AG20443 (cell line): ENCODE measurements around the gene IKZF2.
"Not testable (repeated sequence)": the region's sequence is repeated elsewhere in the genome, so short reads cannot be mapped to it uniquely, and the experiment has no call there.

Experiments
- DNase-seq: peaks from one replicate; pipeline ENCODE4 v3.0.0; 2012; ENCODE audit warnings: low spot score, mixed read lengths

Gene IKZF2

DNA sequence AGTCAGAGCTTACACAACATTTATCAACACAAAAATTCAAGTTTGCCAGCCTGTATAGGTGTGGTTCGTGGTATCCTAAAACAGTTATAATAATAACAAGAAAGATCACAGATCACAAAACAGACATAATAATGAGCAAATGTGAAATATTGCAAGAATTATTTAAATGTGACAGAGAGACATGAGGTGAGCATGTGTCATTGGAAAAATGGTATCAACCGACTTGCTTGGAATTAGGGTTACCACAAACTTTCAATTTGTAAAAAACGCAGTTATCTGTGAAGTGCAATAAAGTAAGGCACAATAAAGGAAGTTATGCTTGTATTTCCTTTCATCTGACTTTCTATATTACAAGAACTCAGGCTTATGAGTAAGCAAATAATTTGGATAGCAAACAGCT, 116.8 kb downstream of the IKZF2 start:
- no peak for DNase-seq

DNA sequence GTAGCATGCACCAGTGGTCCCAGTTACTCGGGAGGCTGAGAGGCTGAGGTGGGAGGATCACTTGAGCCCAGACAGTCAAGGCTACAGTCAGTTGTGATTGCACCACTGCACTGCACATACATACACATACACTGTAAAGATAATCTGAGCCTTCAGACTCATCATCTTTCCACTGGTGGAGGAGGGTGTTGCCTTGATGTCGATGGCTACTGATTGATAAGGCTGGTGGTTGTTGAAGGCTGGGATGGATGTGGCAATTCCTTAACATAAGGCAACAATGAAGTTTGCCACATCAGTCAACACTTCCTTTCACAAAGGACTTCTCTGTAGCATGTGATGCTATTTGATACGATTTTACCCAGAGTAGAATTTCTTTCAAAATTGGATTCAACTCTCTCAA, 118.8 kb downstream of the IKZF2 start:
- DNase-seq: no peak

DNA sequence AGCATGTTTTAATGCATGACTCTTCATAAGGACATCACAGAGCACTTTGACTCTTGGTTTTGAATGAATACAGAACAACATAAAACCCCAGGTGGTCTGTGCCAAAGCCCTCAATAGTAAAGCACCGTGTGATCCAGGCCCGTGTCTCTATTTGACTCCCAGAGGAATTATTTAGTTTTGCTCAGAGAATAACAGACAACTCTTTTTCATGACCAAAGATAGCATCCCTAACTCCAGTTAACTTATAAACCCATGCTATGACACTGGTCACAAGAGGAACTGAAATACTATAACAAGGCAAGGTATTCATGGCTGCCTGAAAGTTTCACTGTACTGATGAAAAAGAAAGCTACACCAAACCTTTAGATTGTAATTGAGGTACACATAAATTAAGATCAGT, 128.4 kb downstream of the IKZF2 start:
- DNase-seq: no peak

DNA sequence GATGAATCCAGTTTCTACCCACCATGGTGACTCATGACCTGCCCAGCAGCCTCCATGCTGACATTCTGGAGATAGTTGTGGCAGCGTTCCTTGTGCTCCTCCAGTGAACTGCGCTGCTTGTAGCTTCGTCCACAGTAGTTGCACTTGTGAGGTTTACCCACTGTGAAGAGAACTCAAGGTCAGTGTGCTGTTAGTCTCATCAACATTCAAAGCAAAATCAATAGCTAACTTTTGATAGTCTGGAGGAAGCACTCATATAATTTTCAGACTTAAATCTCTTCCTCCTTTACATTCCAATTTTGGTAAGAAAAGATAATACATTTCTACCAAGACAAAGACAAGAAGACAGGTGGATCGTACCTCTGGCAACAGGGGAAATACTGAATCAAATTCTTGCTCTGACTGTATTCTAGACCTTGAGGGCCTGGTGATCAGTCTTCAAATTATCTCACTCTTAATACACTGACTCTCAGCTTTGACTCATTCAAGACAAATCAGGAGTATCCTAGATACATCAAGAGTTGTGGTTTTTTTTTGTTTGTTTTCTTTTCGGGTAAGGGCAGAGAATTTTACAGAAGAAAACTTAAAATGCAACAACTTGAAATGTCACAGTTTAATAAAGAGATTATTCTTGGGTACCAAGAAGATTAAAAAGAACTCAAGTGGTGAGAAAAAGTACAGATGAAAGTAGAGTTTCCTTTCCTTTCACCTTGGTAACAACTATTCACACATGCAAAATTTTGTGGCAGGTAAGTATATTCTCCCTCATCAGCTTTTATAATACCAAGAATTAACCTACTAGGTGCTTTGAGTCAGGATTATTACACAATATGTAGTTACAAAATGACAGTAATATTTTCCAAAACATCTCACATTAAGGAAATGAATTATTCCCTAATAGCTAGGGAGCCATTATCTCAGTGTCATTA, 129.2 kb downstream of the IKZF2 start:
- DNase-seq: peak; percentile 43

DNA sequence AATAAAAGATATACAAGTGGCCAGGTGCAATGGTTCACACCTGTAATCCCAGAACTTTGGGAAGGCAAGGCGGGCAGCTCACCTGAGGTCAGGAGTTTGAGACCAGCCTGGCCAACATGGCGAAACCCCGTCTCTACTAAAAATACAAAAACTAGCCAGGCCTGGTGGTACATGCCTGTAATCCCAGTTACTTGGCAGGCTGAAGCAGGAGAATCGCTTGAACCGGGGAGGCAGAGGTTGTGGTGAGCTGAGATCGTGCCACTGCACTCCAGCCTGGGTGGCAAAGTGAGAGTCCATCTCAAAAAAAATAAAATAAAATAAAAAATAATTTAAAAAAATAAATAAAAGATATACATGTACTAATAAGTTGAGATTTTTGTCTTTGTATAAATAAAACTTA, 130.5 kb downstream of the IKZF2 start:
- not testable (repeated sequence) for DNase-seq

DNA sequence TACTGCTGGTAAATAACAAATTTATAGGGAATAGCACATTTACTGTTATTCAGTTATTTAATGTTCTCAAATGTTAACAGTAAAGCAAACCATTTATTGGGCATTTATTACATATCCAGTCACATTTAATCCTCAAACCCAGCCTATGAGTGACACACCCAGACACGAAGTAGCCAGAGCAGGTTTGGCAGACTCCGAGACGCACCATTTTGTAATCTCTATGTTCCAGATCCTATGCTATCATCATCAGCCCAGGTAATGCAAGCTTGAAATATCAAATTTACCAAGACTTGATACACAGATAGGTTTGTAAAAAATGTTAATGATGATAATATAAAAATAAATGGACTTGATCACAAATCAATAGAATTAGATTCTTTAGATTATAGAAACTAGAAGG, 131.1 kb downstream of the IKZF2 start:
- DNase-seq: no peak

DNA sequence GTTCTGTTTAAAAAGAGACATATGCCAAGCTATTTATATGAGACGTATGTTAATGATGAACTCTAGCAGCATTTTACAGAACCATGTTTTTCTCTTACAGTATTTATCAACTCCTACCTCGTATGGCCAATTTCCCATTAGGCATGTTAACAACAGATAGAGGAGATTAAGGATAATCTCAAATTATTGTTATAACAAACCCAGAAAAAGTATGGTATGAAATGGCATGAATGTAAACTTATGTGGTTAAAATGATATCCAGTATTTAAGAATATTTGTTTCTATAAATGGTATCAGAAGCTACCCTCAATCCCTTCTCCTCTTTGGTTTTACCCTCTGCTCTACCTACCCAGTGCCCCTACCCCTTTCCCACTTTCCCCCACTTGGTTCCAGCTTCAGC, 132.0 kb downstream of the IKZF2 start:
- no peak for DNase-seq

DNA sequence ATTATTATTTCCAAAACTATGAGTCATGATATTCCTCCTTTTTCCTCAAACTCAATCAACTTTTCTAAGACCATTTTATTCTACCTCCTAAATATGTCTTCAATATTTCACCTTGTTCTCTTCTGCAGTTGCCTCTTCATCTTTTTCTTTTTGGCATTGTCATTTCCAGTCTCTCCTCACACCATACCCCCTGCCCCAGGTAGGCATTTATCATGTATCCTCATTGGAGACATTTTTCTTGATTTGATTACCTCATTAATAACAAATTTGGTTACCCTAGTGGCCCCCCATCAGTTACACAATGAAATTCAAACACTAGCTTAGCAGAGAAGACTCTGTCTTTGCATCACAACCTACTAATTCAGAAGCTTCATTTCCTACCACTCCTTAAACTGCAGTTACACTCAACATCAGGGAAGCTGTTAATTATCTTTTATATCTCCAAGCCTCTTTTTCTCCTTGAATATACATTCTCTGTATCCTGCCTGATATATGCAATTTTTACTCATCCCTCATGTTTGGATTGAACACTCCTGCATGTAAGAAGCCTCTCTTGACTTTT, 133.0 kb downstream of the IKZF2 start:
- no peak for DNase-seq

DNA sequence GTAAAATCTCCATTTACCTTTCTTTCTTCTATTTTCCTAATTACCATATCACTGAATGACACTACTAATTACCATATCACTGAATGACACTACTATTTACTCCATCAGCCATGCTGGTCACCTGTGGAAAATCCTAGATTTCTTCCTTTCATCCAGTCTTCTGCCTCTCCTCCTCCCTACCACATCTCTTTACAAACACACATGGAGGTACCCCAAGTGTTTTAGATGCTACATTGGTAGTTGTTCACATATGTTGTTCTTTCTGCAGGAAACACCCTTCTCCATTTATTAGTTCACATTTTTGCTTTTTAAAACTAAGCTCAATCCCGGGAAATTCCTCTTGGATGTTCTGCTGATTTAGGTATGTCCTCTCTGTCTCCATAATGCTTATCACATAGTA, 134.0 kb downstream of the IKZF2 start:
- no peak for DNase-seq

DNA sequence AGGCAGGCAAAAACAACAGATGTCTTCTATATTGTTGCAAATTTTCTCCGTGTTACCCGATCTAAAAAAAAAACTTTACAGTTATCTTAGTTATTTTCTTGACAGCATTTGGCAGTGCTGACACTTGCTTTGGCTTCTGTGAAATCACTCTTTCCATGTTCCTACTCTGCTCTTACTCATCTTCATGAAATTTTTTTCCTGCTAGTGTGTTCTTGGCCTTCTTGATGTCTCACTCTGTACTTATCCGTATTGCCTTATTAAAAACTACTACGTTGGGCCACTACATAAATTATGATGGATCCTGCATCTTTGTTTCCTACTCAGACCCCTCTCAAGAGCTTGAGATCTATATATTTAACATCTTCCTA, 134.4 kb downstream of the IKZF2 start:
- peak; percentile 14 for DNase-seq

DNA sequence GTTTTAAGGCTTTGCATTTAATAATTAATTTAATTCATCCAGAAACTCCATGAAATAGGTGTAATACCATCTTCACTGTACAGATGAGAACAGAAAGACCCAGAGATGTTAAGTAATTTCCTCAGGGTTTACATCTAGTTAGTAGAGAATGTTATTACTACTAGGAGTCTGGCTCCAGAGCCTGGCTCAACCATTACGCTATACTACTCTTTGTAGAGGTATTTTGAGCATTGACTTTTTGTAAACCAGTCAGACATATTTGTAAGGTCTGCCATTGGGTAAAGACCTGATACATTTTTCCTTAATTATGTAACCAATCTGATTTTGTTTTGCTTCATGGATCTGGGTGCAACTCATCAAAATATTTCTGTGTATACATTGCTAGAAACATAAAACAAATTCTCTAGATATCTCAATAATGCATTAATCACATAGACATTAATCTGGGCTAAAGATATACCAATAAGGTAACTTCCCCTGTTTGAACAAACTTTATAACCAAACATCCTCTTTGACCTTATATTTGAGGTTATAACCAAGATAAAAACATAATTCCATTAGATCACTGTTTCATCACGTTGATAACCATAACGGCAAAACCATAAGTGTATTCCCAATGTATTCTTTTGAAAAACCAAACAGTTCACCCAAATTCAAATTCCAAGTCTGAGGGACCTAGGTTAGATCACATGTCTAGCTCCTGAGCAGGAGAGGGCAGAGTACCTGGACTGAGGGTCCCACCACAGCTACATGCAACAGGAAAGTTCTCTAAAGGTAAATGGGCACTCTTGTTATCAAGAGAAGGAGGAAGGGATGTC, 135.0 kb downstream of the IKZF2 start:
- no peak for DNase-seq

DNA sequence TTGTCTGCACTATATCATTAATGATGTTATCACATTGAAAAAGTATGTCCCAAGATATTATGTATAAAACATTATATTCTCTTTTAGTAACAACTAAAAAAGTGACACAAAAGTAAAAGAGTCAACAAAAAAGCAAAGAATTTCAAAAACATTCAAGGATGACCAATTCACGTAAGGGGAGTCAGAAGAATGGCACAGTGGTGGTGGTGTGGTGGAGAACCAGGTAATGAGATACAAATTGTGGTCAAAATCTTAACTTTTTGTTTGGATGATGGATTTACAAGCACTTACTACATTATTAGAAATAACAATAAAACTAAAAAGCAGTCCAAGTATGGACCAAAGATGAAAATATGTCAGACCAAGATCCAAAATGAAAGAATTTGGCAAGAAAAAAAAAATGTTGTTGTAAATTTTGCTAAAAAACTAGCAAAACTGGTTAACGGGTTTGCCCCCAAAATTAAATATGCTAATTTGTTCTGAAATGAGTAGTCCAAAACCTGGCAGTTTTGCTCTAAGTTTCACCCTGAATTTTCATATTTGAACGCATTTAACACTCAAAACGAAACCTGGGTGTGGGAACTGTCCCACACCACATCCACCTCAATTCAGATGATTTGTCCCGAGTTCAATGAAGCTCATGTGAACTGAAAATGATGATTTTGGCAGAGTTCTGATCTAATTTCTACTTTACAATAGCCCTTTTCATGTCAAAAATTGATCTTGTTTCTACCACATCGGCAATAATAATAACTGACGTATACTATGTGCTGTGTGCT, 135.8 kb downstream of the IKZF2 start:
- DNase-seq: no peak

DNA sequence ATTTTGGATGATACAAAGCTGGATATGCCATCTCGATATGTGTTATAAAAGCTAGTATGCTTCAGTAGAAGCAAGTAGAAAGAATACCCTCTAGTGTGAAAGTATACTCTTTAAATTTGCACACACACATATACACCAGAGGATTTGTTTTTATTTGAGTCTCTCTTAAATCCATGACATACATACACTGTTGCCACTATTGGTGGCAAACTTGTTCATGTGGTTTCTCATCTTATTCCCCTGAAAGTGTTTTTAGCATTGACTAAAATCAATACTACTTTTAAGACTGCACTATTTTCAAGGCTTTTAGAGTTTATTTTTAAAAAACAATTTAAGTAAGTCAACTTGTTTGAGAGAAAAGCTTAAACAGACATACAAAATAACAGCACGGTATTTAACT, 137.4 kb downstream of the IKZF2 start:
- no peak for DNase-seq

DNA sequence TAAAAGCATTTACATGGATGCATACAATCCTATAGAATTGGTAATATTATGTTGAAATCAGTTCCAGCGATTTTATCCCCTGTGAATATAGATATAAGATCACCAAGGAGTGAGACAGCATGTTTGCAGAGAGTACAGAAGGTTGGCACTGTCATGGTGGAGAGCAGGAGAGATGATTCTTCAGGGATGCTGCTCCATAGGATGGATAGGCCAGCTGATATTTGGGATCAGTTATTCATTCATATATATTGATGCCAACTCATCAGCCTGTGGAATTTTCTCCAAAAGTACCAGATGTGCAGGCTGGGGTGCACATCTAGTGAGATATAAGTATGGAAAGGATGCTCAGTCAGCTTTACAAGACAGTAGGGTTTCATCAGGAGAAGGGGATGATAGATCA, 139.9 kb downstream of the IKZF2 start:
- DNase-seq: no peak

DNA sequence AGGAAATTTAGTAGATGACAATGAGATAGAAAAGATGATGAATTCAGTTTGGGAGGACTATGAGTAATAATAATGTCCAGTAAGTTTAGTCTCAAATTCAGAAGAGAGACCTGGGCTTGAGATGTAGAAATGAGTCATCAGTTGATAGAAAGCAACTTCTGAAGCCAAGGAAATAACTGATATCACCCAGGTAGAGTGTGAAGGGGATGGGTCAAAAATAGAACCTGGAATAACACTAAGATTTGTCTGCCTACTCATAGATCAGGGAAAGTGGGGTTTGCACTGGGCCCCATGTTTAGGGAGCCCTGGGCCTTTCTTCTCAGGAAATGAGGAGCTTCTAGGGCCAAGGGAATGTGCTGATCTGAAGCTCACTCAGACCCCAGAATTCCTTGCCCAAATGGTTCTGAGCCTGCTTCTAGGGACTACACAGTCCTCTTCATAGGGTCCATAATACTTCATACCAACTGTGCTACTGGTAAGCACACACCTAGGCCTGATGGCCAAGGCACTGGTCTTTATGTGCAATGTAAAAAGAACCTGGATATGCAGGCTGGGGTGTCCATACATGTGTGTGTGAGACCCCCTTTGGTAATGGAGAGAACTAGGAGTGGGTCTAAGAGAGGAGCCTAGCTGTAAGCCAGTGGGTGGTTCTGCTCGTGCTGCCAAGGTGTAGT, 141.2 kb downstream of the IKZF2 start:
- no peak for DNase-seq

DNA sequence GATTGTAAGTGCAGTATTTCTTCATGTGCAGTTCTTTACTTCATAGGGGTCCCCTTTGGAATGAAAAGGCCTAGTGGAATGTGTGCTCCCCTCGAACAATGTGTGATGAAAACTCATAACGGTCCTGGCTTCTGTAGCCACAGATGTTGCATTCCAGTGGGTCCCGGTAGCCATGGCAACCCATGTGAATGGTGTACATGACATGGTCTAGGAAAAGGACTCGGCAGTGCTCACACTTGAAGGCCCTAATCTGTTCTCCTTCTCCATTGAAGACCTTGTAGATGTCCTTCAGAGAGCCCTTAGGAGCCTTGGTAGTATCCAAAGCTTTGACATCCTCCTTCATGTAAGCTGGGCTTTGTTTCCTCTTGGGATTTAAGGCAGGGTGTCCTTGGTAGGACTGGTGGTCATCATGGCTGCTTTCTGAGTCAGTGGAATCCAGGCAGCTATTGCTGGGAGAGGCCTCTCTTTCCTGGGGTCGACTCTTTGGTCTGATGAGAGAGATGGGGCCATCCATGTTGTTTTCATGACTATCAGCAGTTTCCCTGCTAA, 144.0 kb downstream of the IKZF2 start:
- no peak for DNase-seq

DNA sequence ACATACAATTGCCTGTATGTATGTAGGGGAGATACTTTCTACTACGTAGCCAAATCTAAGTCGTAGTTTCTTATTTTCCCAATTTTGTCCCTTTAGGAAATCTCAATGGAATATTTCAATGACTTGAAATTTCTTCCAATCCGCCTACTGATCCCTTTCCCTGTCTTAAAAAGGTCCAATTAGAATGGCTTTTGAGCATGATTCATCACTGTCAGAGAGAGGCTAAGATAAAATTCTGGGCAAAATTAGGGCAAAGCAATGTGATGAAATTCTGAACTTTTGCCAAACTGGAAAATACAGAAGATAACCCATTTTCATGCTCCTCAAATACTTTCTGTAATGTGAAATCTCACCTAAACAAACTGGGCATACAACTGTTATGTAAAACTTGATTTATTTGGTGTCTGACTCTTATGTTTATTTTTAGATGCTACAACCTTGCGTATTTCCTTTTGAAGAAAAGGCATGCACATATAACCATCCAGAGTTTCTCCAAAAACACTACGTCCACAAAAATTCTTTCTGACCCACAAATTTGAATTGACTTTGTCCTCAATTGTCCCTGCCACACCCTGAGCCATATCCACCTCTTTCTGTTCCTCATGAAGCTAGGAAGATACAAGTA, 147.1 kb downstream of the IKZF2 start:
- no peak for DNase-seq

DNA sequence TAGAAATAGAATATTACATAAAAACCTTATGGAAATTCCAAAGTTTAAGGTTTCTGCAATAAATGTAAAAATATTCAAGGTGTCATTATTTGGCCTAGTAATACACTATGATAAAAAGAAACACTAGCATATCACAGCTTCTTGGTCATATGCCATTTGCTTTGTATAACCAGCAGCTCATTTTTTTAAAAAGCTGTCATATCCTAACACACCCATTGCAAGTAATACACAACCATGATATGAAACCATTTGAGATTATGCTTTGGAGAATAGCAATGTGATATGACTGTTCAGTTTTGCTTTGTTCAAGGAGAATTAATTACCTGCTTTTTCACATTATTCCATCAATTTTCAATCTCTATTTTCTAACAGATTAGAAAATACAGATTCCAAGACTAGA, 149.0 kb downstream of the IKZF2 start:
- no peak for DNase-seq

DNA sequence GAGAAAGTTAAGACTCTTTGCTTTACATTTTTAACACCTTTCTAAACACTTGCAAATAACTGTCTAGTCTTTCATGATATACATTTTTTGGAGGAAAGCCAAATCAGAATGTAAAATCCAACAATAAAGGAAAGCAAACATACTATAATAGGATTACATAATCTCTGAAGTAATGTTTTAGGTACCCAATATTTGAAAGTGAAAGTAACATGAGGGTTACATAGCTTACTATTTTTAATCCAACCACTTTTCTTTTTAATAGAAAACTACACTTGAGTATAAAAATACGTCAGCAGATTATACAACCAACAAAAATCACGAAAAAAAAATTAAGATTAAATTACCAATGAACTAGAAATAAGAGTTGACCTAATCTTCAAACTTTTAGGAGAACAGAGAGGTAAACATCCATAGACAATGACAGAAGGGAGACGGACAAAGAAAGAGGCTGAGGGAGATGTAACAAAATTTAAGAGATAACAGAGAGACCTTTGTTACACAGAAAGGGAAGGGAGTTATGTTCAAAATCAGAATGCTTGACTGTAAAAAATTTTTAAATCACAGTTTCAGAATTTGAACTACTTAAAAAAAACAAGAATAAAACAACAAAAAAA, 150.0 kb downstream of the IKZF2 start:
- DNase-seq: no peak

DNA sequence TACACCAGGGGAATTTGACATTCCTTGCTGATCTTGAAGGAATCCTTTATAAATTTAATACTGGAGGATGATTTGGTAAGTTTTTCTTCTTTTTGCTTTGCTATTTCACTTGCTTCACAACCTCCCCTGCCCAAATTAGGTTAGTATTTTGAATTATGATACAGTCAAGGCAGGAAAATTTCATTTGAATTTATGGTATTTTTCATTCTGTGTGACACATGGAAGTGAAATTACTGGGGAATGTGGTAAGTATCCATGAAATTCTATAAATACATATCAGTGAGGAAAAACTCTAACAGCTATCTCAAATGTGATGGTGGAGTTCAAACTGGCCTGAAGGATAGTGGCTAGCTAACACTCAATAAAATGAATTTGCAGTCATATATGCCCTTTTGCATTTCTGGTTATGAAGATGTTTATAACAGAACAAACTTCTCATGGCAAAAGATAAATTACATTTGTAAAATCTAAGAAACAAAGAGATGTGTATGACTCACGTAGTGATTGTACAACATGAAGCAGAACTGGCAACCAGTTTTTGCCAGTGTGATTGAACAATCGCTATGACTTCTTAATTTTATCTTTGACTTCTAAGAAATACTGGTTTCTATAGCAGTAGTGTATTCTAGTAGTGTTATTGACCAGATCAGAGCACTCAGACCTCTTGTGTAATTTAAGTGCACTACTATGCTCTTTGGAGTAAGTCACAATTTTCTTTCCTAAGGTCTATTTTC, 152.6 kb downstream of the IKZF2 start:
- no peak for DNase-seq
